K562 (cell line): ENCODE results near the gene LCLAT1. TPM values are rescaled to one million over a fixed set of nuclear protein-coding genes. Genes with fewer than 3 reads are reported as not detected.

Experiments used
- ARHGAP35 ChIP-seq: fragments of 450-650 bp; IDR thresholded peaks from 2 replicates; pipeline ENCODE4 v1.6.1; 2018; ENCODE audit not compliant: partially characterized antibody
- BCLAF1 ChIP-seq, 2 experiments: fragments of 450-650 bp in 1 of 2; IDR thresholded peaks; 2 replicates each; pipeline ENCODE4 v1.6.1; 2011 to 2017; ENCODE audit warnings: low read depth in 2 of 2, antibody characterized with exemption in 1 of 2, borderline replicate concordance in 1 of 2, low read length in 1 of 2, mild to moderate bottlenecking in 1 of 2, mixed read lengths in 1 of 2; ENCODE audit not compliant: control insufficient read depth in 1 of 2
- CLOCK ChIP-seq: fragments of 250-450 bp; sonication (Bioruptor Pico); IDR thresholded peaks from 2 replicates; pipeline ENCODE4 v1.4.0; 2020; ENCODE audit warnings: mild to moderate bottlenecking, moderate library complexity, borderline replicate concordance
- ETS1 ChIP-seq: conservative IDR thresholded peaks from 2 replicates; pipeline ENCODE4 v1.6.1; 2011; ENCODE audit warnings: low read depth, mild to moderate bottlenecking, low read length; ENCODE audit not compliant: control insufficient read depth
- EWSR1 ChIP-seq: fragments of 450-650 bp; IDR thresholded peaks from 2 replicates; pipeline ENCODE4 v1.6.1; 2018; ENCODE audit warnings: borderline replicate concordance, mild to moderate bottlenecking, low read depth, moderate library complexity; ENCODE audit not compliant: partially characterized antibody
- HNRNPH1 ChIP-seq: fragments of 200-400 bp; formaldehyde crosslinking; optimal IDR thresholded peaks from 2 replicates; pipeline ENCODE3; 2017; ENCODE audit warnings: low read depth, mild to moderate bottlenecking, low read length, moderate library complexity
- IRF2 ChIP-seq: sonication (generic); formaldehyde crosslinking; IDR thresholded peaks from 2 replicates; pipeline ENCODE4 v1.8.1; 2022; ENCODE audit warnings: mild to moderate bottlenecking, missing genetic modification reagents
- MITF ChIP-seq: IDR thresholded peaks from 2 replicates; pipeline ENCODE4 v1.6.1; 2014; ENCODE audit warnings: antibody characterized with exemption
- TCF15 ChIP-seq: fragments of 250-450 bp; sonication (Bioruptor Pico); IDR thresholded peaks from 2 replicates; pipeline ENCODE4 v1.8.0; 2022; ENCODE audit warnings: moderate library complexity, mild to moderate bottlenecking, inconsistent platforms
- ZBTB11 ChIP-seq, 3 experiments: fragments of 200-800 bp in 1 of 3; fragments of 250-450 bp in 1 of 3; fragments of 450-650 bp in 1 of 3; sonication (Bioruptor Pico) in 1 of 3; sonication (Bioruptor generic) in 1 of 3; formaldehyde crosslinking in 1 of 3; IDR thresholded peaks; 2 replicates each; pipeline versions ENCODE4 v1.6.1 to v1.8.0; 2016 to 2022; ENCODE audit warnings: mild to moderate bottlenecking in 2 of 3, missing genetic modification characterization in 2 of 3, missing compliant biosample characterization in 1 of 3, moderate library complexity in 1 of 3
- ZNF324 ChIP-seq: fragments of 250-450 bp; sonication (Bioruptor Pico); IDR thresholded peaks from 2 replicates; pipeline ENCODE4 v1.4.0; 2020; ENCODE audit warnings: mild to moderate bottlenecking
- ZNF764 ChIP-seq: fragments of 250-450 bp; sonication (Bioruptor Pico); IDR thresholded peaks from 2 replicates; pipeline ENCODE4 v1.4.0; 2020; ENCODE audit warnings: low read depth, mild to moderate bottlenecking, moderate library complexity
- ZNF785 ChIP-seq: fragments of 250-450 bp; sonication (Bioruptor Pico); IDR thresholded peaks from 2 replicates; pipeline ENCODE4 v1.4.0; 2020; ENCODE audit warnings: mild to moderate bottlenecking
- polyA plus RNA-seq, 8 experiments: library from polyadenylated mRNA; depleted of rRNA in 4 of 8; stranded (reverse) in 5 of 8; unstranded in 3 of 8; fragments of >200 nt; fragmentation: Nextera tagmentation in 2 of 8; fragmentation: Illumina TruSeq in 1 of 8; extraction: Ambion mirVana in 2 of 8; extraction: Trizol in 1 of 8; gene quantifications; 2 replicates each; pipeline versions ENCODE4 v1.2.1 to v1.2.3, GENCODE V29; 2011 to 2014; ENCODE audit warnings: inconsistent platforms in 1 of 8, missing spikeins in 1 of 8
- total RNA-seq, 7 experiments: library from RNA; depleted of rRNA in 6 of 7; stranded (reverse); fragments of >200 nt in 6 of 7; fragmentation: Illumina TruSeq in 2 of 7; extraction: Trizol in 2 of 7; gene quantifications; 2 replicates each; pipeline versions ENCODE4 v1.2.1 to v1.2.3, GENCODE V29; 2011 to 2021; ENCODE audit warnings: low replicate concordance in 1 of 7

LCLAT1 gene
- total and polyA plus RNA-seq, 9 of the 15 experiments (the other 6 are each of a cell fraction or from before 2014, with no cell fraction given): 8.9 to 63.3 (median 25.4) TPM

GRCh38 chr2:30422444-30423040, 24.5 kb upstream of the LCLAT1 start (continued):
- TF ChIP-seq ZBTB11 (CRISPR knock-in tag; IDR thresholded peaks at IDR 0.05): no peak
- TF ChIP-seq ZNF324 (CRISPR knock-in tag): no peak
- TF ChIP-seq MITF: no peak
- TF ChIP-seq EWSR1: no peak
- no peak for TF ChIP-seq ETS1
- no peak for TF ChIP-seq ARHGAP35
- no peak for TF ChIP-seq TCF15
- TF ChIP-seq ZNF785: no peak
- TF ChIP-seq ZNF764 (CRISPR knock-in tag): no peak
- TF ChIP-seq IRF2 (CRISPR knock-in tag): no peak
- no peak for TF ChIP-seq BCLAF1 (IDR thresholded peaks at IDR 0.05; ENCODE audit: borderline replicate concordance in 1 of 2, control insufficient read depth in 1 of 2, low read depth in 2 of 2, low read length in 1 of 2)
- no peak for TF ChIP-seq HNRNPH1
- no peak for TF ChIP-seq CLOCK (CRISPR knock-in tag)
